Naive thymus-derived CD4-positive, alpha-beta T cell (primary cell): ENCODE results near the gene LIF. TPM values are rescaled to one million over a fixed set of nuclear protein-coding genes. Genes with fewer than 3 reads are reported as not detected.

Experiments used
- ATAC-seq: fragments of 150-1000 bp; cut with Tn5 transposase; 2 replicates; pipeline ENCODE4 v1.10.0; 2021; ENCODE audit warnings: mild to moderate bottlenecking, moderate library complexity
- CTCF ChIA-PET: fragments of 350-600 bp; sonication (Branson Sonifier 250); formaldehyde crosslinking; loops from one replicate; lab custom pipeline; 2021; ENCODE audit warnings: antibody characterized with exemption; lab: Charles Lee
- POLR2A ChIA-PET: fragments of 350-600 bp; sonication (Branson Sonifier 250); formaldehyde crosslinking; loops from one replicate; lab custom pipeline; 2021; ENCODE audit warnings: antibody characterized with exemption, inconsistent platforms; lab: Charles Lee
- DNase-seq, 9 donors: peaks; one replicate each; pipeline versions ENCODE4 v3.0.0 to v3.0.0-alpha.2; 2020 to 2022; ENCODE audit warnings: mixed read lengths in 1 of 9
- H3K27ac ChIP-seq: one replicate; pipeline ENCODE4 v1.7.0; 2013; ENCODE audit warnings: mild to moderate bottlenecking, low read depth, low read length, moderate library complexity
- H3K27me3 ChIP-seq, 2 donors: one replicate each; pipeline ENCODE4 v1.7.0; 2013; ENCODE audit warnings: low read length in 2 of 2, mild to moderate bottlenecking in 2 of 2, moderate library complexity in 2 of 2; ENCODE audit not compliant: control insufficient read depth in 2 of 2, insufficient read depth in 2 of 2
- H3K36me3 ChIP-seq, 3 experiments: 1 replicate in 2 of 3; 2 replicates in 1 of 3; pipeline ENCODE4 v1.7.0; 2013; ENCODE audit warnings: low read length in 3 of 3, mild to moderate bottlenecking in 3 of 3, moderate library complexity in 1 of 3; ENCODE audit not compliant: insufficient read depth in 3 of 3, control insufficient read depth in 2 of 3
- H3K4me1 ChIP-seq, 2 donors: one replicate each; pipeline ENCODE4 v1.7.0; 2013; ENCODE audit warnings: low read length in 2 of 2, mild to moderate bottlenecking in 2 of 2, moderate library complexity in 1 of 2; ENCODE audit not compliant: control insufficient read depth in 2 of 2, insufficient read depth in 2 of 2
- H3K4me3 ChIP-seq: 2 replicates; pipeline ENCODE4 v1.7.0; 2013; ENCODE audit warnings: mild to moderate bottlenecking, low read length
- H3K9me3 ChIP-seq, 3 experiments: 1 replicate in 2 of 3; 2 replicates in 1 of 3; pipeline ENCODE4 v1.7.0; 2013; ENCODE audit warnings: low read length in 3 of 3; ENCODE audit not compliant: control insufficient read depth in 2 of 3
- H3K27ac Mint-ChIP-seq, 9 donors: one replicate each; pipeline ENCODE4 v1.8.0; 2020 to 2022; ENCODE audit warnings: mixed read lengths in 9 of 9, mild to moderate bottlenecking in 8 of 9, moderate library complexity in 5 of 9, inconsistent platforms in 2 of 9
- H3K27me3 Mint-ChIP-seq, 5 donors: one replicate each; pipeline ENCODE4 v1.8.0; 2021 to 2022; ENCODE audit warnings: mixed read lengths in 5 of 5, mild to moderate bottlenecking in 1 of 5
- H3K36me3 Mint-ChIP-seq, 5 donors: one replicate each; pipeline ENCODE4 v1.8.0; 2020 to 2022; ENCODE audit warnings: mixed read lengths in 5 of 5, mild to moderate bottlenecking in 3 of 5, inconsistent platforms in 1 of 5
- H3K4me1 Mint-ChIP-seq, 7 donors: one replicate each; pipeline ENCODE4 v1.8.0; 2020 to 2022; ENCODE audit warnings: mixed read lengths in 7 of 7, mild to moderate bottlenecking in 3 of 7, inconsistent platforms in 1 of 7
- H3K4me3 Mint-ChIP-seq, 10 donors: one replicate each; pipeline ENCODE4 v1.8.0; 2020 to 2022; ENCODE audit warnings: mild to moderate bottlenecking in 10 of 10, mixed read lengths in 10 of 10, moderate library complexity in 6 of 10, inconsistent platforms in 2 of 10
- H3K9me3 Mint-ChIP-seq, 11 donors: one replicate each; pipeline ENCODE4 v1.8.0; 2020 to 2022; ENCODE audit warnings: mixed read lengths in 11 of 11, mild to moderate bottlenecking in 4 of 11, inconsistent platforms in 1 of 11, moderate library complexity in 1 of 11
- intact Hi-C, 2 donors: fragments of 100-400 bp; cut with micrococcal nuclease; formaldehyde crosslinking; loops; one replicate each; pipeline ENCODE4 v1.15.1; 2023
- polyA plus RNA-seq, 2 donors: library from polyadenylated mRNA; unstranded; fragments of 300-500 nt; fragmentation: Illumina TruSeq; gene quantifications; one replicate each; pipeline ENCODE4 v1.2.3, GENCODE V29; 2021
- total RNA-seq, 6 experiments: library from RNA in 5 of 6; stranded (reverse) in 5 of 6; gene quantifications; 1 replicate in 5 of 6; 2 replicates in 1 of 6; pipeline ENCODE4 v1.2.3 and lab custom pipeline; 2021 to 2026

The LIF gene
- total and polyA plus RNA-seq, 7 experiments from 2014 or later: 0.64 to 260 (median 0.98) TPM; not detected in 4

GRCh38 chr22:30228509-30229359 is 17.8 kb downstream of the LIF start:
- POLR2A ChIA-PET: no interaction called here
- H3K27ac Mint-ChIP-seq: peak overlapping the region in 3 of 9 donors; percentile 18 to 73 (median 48)
- Histone ChIP-seq H3K9me3 (no peaks in the 10 kb centered on the region), H3K4me3 (no peak overlapping the region), H3K36me3 (no peaks in the 10 kb centered on the region), H3K4me1 (peaks cover 5 to 16% of the 10 kb centered on the region in 2 donors), H3K27ac (no peak overlapping the region), H3K27me3 (no peaks in the 10 kb centered on the region)
- no peaks in the 10 kb centered on the region for H3K27me3 Mint-ChIP-seq
- intact Hi-C loops: loop anchor here in 1 of 2 donors (10.0 kb wide), 1 partner anchor 54 kb away; no protein-coding TSS in a partner anchor
- no peak for DNase-seq
- no peaks in the 10 kb centered on the region for H3K9me3 Mint-ChIP-seq
- H3K4me1 Mint-ChIP-seq: peaks cover 19 to 59% (median 34%) of the 10 kb centered on the region in 7 donors
- ATAC-seq: no peak
- peaks cover 0 to 4% (median 0%) of the 10 kb centered on the region in 5 donors for H3K36me3 Mint-ChIP-seq
- H3K4me3 Mint-ChIP-seq: no peak overlapping the region
- CTCF ChIA-PET: interaction anchor here (0.6 kb wide), 1 partner anchor 11 kb away, joined by 3 read pairs; no protein-coding TSS in a partner anchor

DNA sequence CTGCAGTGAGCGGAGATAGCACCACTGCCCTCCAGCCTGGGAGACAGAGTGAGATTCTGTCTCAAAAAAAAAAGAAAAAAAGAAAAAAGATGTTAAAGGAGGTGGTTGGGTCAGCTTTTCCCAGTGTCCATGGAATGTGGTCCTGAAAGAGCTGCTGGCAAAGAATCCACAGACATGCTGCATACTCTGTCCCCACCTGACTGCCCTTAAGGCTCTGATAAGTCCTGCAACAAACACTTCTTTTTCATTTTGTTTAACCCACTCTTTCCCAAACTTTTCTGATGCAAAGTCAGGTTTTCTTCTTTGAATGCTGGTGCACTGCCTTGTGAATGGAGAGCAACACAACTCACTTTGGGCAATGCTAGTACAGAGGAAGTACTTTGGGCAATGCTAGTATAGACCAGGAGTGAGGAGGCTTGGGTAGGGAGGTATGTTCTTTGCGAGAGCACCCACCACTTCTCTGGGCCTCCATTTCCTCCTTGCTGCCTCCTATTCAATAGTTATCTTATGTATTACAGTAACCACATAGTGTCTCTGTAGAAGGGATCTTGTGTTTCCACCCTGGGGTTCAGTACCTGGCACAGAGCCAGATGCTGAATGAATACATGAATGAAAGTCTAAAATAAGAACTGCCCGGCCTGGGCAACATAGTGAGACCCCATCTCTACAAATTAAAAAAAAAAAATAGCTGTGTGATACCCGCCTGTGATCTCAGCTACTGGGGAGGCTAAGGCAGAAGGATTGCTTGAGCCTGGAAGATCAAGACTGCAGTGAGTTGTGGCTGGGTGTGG is 18.9 kb downstream of the LIF start:
- H3K36me3 Mint-ChIP-seq: peaks cover 0 to 4% (median 0%) of the 10 kb centered on the region in 5 donors
- H3K4me1 Mint-ChIP-seq: peaks cover 23 to 70% (median 37%) of the 10 kb centered on the region in 7 donors

DNA sequence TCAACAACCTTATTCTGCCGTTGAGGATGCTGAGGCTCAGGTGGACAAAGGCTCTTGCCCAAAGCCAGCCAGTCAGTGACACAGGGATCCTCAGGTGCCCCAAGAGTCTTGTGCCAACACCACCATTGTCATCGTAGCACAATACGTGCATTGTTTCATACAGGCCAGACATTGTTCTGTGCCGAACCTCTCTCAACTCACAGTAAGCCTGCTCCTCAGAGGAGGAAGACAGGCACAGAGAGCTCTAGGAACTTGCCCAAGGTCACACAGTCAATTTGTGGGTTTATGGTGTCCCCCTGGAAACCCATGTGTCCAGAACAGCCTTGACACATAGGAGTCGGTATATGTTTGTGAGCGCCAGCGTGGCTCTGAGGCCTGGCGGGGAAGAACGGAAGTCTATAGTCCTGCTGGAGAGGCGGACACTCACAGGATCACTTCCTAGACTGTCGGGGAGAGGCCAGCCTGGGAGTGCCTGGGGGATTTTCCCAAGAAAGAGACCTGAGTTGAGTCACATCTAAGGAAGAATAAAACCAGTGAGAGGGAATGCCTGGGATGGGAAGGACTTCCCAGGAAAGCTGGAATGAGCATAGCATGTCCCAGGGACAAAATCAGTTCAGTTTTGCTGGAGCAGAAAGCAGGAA is 20.2 kb downstream of the LIF start:
- DNase-seq (no peak), ATAC-seq (no peak)
- POLR2A ChIA-PET: no interaction called here
- intact Hi-C loops: loop anchor here in 1 of 2 donors (10.0 kb wide), 1 partner anchor 52 kb away; no protein-coding TSS in a partner anchor
- CTCF ChIA-PET: no interaction called here
- no peaks in the 10 kb centered on the region for H3K9me3 Mint-ChIP-seq
- no peak overlapping the region for H3K4me3 Mint-ChIP-seq
- H3K27ac Mint-ChIP-seq: peak overlapping the region in 7 of 9 donors; percentile 1 to 81 (median 46)
- peaks cover 16 to 17% of the 10 kb centered on the region in 2 donors for H3K4me1 ChIP-seq
- H3K4me3 ChIP-seq: no peak overlapping the region
- H3K9me3 ChIP-seq: no peaks in the 10 kb centered on the region
- H3K4me1 Mint-ChIP-seq: peaks cover 30 to 80% (median 50%) of the 10 kb centered on the region in 7 donors
- H3K36me3 Mint-ChIP-seq: peaks cover 0 to 4% (median 0%) of the 10 kb centered on the region in 5 donors
- no peaks in the 10 kb centered on the region for H3K27me3 ChIP-seq
- no peaks in the 10 kb centered on the region for H3K27me3 Mint-ChIP-seq
- H3K36me3 ChIP-seq: no peaks in the 10 kb centered on the region
- H3K27ac ChIP-seq: no peak overlapping the region

More for the DNA sequence above, 18.9 kb downstream of the LIF start:
- H3K4me3 Mint-ChIP-seq: peak overlapping the region in 2 of 10 donors; percentile 42 to 43
- Histone ChIP-seq H3K4me1 (peaks cover 5 to 16% of the 10 kb centered on the region in 2 donors), H3K27me3 (no peaks in the 10 kb centered on the region), H3K36me3 (no peaks in the 10 kb centered on the region), H3K4me3 (no peak overlapping the region), H3K9me3 (no peaks in the 10 kb centered on the region), H3K27ac (no peak overlapping the region)
- no peak for ATAC-seq
- peak overlapping the region in 7 of 9 donors; percentile 8 to 86 (median 53) for H3K27ac Mint-ChIP-seq
- peak in 1 of 9 donors; percentile 16 for DNase-seq
- no peaks in the 10 kb centered on the region for H3K27me3 Mint-ChIP-seq
- intact Hi-C loops: loop anchor here in 1 of 2 donors (10.0 kb wide), 1 partner anchor 53 kb away; no protein-coding TSS in a partner anchor
- CTCF ChIA-PET: interaction anchor here (0.6 kb wide), 1 partner anchor 10 kb away, joined by 3 read pairs; no protein-coding TSS in a partner anchor
- no peaks in the 10 kb centered on the region for H3K9me3 Mint-ChIP-seq
- POLR2A ChIA-PET: no interaction called here

GRCh38 chr22:30225220-30225927 is 21.2 kb downstream of the LIF start:
- Mint-ChIP-seq H3K4me1 (peaks cover 40 to 85% (median 59%) of the 10 kb centered on the region in 7 donors), H3K9me3 (no peaks in the 10 kb centered on the region), H3K36me3 (peaks cover 0 to 4% (median 0%) of the 10 kb centered on the region in 5 donors), H3K4me3 (no peak overlapping the region), H3K27ac (peak overlapping the region; percentile 10 to 81 (median 48)), H3K27me3 (no peaks in the 10 kb centered on the region)
- POLR2A ChIA-PET: no interaction called here
- Histone ChIP-seq H3K27ac (no peak overlapping the region), H3K36me3 (no peaks in the 10 kb centered on the region), H3K27me3 (no peaks in the 10 kb centered on the region), H3K9me3 (no peaks in the 10 kb centered on the region), H3K4me3 (no peak overlapping the region), H3K4me1 (peaks cover 24 to 26% of the 10 kb centered on the region in 2 donors)
- CTCF ChIA-PET: interaction anchor here (0.7 kb wide), 1 partner anchor 349 kb away, joined by 3 read pairs; the partner anchor contains the start of gene GAL3ST1
- no peak for DNase-seq
- intact Hi-C loops: loop anchor here in 1 of 2 donors (10.0 kb wide), 1 partner anchor 51 kb away; no protein-coding TSS in a partner anchor
- ATAC-seq: no peak

- no peak for DNase-seq
- ATAC-seq: no peak
- Histone ChIP-seq H3K9me3 (no peaks in the 10 kb centered on the region), H3K27ac (no peak overlapping the region), H3K36me3 (no peaks in the 10 kb centered on the region), H3K27me3 (no peaks in the 10 kb centered on the region), H3K4me3 (no peak overlapping the region), H3K4me1 (peaks cover 34 to 35% of the 10 kb centered on the region in 2 donors)
- H3K27ac Mint-ChIP-seq: peak overlapping the region in 6 of 9 donors; percentile 27 to 97 (median 38)
- H3K36me3 Mint-ChIP-seq: peaks cover 0 to 5% (median 0%) of the 10 kb centered on the region in 5 donors
- CTCF ChIA-PET: interaction anchor here (0.6 kb wide), 1 partner anchor 177 kb away, joined by 3 read pairs; no protein-coding TSS in a partner anchor
- no peaks in the 10 kb centered on the region for H3K27me3 Mint-ChIP-seq
- peaks cover 50 to 92% (median 70%) of the 10 kb centered on the region in 7 donors for H3K4me1 Mint-ChIP-seq
- intact Hi-C loops: loop anchor here in 1 of 2 donors (10.0 kb wide), 1 partner anchor 50 kb away; no protein-coding TSS in a partner anchor
- peaks cover 0 to 4% (median 0%) of the 10 kb centered on the region in 11 donors for H3K9me3 Mint-ChIP-seq
- no peak overlapping the region for H3K4me3 Mint-ChIP-seq
- POLR2A ChIA-PET: no interaction called here
Observed at GRCh38 chr22:30224161-30224857, 22.2 kb downstream of the LIF start.
